GM12801 (cell line): Measurements from ENCODE around the gene RALY.

Experiments
- TF ChIP-seq, protein P1 (sequence below): IDR thresholded peaks from one replicate; pipeline ENCODE4 v1.5.1; 2011; ENCODE audit warnings: control low read depth; ENCODE audit not compliant: insufficient read length; ENCODE audit errors: extremely low read depth

RALY gene

DNA sequence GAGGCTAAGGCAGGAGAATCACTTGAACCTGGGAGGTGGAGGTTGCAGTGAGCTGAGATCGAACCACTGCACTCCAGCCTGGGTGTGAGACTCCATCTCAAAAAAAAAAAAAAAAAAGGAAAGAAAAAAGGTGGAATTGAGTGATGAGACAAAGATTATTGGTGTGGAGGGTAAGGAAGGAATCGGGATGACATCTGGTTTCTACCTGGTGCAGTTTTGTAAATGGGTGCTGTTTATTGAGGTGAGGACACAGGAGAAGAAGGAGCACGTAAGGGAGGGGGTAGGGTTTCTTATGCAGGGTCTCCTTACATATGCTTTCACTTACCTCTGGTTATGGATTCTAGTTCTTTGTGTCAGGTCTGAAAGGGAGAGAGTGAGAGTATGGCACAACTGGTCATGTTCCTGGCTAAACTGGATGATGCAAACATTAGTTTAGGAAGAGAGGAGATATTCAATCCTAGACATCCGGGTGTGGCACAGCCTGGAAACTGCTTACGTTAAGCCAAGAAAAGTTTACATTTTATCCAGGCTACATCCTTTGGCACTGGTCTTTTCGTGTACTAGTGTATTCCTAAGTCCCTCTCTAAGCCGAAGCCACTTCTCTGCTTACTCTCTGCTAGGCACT lies 5.4 kb downstream of the RALY start:
- TF ChIP-seq, protein P1, sequence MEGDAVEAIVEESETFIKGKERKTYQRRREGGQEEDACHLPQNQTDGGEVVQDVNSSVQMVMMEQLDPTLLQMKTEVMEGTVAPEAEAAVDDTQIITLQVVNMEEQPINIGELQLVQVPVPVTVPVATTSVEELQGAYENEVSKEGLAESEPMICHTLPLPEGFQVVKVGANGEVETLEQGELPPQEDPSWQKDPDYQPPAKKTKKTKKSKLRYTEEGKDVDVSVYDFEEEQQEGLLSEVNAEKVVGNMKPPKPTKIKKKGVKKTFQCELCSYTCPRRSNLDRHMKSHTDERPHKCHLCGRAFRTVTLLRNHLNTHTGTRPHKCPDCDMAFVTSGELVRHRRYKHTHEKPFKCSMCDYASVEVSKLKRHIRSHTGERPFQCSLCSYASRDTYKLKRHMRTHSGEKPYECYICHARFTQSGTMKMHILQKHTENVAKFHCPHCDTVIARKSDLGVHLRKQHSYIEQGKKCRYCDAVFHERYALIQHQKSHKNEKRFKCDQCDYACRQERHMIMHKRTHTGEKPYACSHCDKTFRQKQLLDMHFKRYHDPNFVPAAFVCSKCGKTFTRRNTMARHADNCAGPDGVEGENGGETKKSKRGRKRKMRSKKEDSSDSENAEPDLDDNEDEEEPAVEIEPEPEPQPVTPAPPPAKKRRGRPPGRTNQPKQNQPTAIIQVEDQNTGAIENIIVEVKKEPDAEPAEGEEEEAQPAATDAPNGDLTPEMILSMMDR = no peak

- TF ChIP-seq, protein P1 = no peak
These were observed 7.7 kb downstream of the RALY start for GRCh38 chr20:34001378-34001777.

- TF ChIP-seq, protein P1 = no peak
These were observed 10.5 kb downstream of the RALY start for GRCh38 chr20:34004227-34004626.

DNA sequence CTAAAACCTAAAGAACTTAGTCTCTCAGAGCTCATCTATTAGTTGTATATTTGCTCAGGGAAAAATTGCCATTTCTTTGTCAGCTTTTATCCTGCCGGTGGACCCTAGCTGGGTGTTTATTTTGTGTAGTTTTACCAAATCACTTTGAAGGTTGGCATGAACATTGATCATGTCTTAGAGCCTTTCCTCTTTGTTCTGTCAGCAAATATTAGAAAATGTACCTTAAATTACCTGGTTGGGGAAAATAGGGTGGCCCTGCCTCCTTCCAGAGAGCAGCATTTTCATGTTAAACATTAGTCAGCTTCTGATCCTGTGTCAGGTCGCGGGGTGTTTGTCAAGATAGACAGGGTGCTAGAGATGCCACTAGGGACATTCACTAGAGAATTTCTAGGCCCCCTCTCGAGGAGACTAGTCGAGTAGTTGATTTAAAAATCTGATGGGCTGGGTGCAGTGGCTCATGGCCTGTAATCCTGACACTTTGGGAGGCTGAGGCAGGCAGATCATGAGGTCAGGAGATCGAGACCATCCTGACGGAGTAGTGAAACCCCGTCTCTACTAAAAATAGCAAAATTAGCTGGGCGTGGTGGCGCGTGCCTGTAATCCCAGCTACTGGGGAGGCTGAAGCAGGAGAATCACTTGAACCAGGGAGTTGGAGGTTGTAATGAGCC lies 11.2 kb downstream of the RALY start:
- TF ChIP-seq, protein P1 = no peak

DNA sequence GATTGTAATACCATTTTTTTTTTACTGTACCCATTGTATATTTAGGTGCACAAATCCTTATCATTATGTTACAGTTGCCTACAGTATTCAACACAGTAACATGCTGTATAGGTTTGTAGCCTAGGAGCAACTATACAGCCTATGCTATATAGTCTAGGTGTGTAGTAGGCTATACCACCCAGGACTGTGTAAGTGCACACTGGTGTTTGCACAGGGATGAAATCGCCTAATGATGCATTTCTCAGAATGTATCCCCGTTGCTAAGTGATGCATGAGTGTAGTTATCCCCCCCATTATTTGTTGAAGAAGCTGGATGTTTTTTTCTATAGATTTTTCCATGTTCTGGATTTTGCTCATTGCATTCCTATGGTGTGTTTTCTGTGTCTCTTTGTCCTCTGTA lies 12.9 kb downstream of the RALY start:
- TF ChIP-seq, protein P1 = no peak

DNA sequence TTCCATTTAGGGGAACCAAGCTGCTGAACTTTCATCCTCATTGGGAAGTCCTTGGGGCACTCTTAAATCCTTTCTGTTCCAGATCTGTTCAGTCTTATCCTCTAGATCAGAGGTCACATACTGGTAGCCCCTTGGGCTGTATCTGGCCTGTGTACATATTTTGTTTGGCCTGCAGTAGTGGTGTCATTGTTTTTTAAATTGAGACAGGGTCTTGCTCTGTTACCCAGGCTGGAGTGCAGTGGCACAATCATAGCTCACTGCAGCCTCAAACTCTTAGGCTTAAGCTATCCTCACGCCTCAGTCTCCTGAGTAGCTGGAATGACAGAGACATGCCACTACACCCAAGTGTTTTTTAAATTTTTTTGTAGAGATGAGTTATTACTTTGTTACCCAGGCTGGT lies 14.8 kb downstream of the RALY start:
- TF ChIP-seq, protein P1 = no peak

DNA sequence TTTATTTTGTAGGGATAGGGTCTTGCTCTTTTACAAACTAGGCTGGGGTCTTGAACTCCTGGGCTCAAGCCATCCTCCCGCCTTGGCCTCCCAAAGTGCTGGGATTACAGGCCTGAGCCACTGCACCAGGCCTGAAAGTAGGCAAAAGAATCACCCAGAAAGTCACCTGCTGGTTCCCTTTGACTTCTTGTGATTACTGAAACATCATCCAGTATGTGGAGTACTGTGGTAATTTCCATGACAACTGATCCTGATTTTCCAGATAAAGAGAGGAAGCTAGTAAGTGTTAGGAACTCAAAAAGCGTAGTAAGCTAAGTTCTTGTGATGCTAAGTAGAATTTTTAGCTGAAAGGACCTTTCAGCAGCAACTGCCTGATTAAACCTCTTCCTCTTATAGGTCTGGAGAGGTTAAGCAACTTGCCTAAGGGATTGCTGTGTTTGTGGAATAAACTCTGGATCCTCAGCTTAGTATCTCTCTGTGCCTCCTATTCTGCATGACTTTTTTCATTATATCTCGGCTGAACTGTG lies 16.8 kb downstream of the RALY start:
- TF ChIP-seq, protein P1 = no peak
